OCI-LY7 (cell line): ENCODE results near the gene GALNT6.

Experiments used
- CTCF ChIP-seq: fragments of 200-600 bp; sonication (generic); conservative IDR thresholded peaks from 2 replicates; pipeline ENCODE4 v1.5.1; 2014; ENCODE audit warnings: mild to moderate bottlenecking, antibody characterized with exemption, low read length, moderate library complexity, mixed read lengths
- EZH2phosphoT487 ChIP-seq: fragments of 200-600 bp; sonication (generic); IDR thresholded peaks from 2 replicates; pipeline ENCODE4 v1.6.1; 2018; ENCODE audit warnings: low read depth, borderline replicate concordance, mild to moderate bottlenecking, mixed run types, antibody characterized with exemption, low read length, moderate library complexity, mixed read lengths

GRCh38 chr12:51389302-51389999, 1.8 kb downstream of the GALNT6 start:
- TF ChIP-seq CTCF (no peak), EZH2phosphoT487 (no peak)
